Measurements from ENCODE around the gene PPIF.

GRCh38 chr10:79353726-79354125, 6.5 kb downstream of the PPIF start:
- TF ChIP-seq CTCF (conservative IDR thresholded peaks at IDR 0.05) (no peak), EZH2 (IDR thresholded peaks at IDR 0.05; ENCODE audit: low read depth) (no peak)
